GM19397 (cell line): ENCODE data around the gene EPB41L1.

Source experiments
- ATAC-seq: cut with Tn5 transposase; IDR thresholded peaks from one replicate; pipeline ENCODE4 v1.9.1; 2021; ENCODE audit warnings: mild to moderate bottlenecking, moderate library complexity; ENCODE audit not compliant: unreplicated experiment

EPB41L1 gene

DNA sequence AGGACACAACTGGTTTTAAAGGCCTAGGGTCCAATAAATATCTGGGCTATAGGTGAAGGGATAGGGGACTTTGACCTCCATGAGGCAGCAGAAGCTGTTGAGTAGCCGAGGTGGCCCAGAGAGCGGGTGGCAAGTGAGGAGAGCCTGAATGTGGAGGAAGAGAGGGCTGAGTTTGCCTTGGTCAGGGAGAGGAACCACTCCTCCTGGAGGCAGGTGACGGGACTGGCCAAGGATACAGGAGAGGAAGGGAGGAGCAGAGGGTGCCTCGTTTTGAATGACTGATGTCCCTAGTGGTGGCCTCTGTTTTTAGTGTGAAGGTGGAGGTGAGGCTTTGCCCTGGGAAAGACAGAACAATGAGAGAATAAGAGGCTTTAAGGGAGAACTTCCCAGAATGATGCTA is 62.7 kb downstream of the EPB41L1 start:
- ATAC-seq = no peak

DNA sequence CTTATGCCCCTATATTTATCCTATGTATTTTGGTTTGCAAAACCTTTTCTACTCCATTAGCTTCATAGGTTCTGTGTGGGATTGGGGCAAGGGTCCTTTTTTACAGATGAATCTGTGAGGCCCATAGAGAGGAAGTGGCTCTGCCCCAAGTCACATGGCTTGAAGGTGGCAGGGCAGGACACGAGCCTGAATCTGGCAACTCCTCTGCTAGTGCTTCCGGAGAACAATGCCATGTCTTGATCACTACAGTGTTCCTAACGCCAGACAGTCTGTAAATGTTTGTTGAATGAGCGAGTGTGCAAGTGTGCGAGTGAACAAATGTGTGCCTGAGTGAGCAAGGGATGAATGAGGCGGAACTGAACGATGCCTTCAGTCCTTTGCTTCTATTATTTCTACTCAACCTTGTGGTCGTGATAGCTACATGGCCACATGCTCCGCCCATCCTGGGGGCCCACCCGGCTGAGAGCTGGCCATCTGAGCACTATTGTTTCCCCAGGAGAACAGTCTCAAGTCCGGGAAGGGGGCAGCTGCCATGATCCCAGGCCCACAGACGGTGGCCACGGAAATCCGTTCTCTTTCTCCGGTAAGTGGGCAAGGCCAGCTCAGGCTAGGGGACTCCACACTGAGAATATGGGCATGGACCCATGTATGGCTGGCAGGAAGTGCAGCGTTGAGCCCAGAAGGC is 64.0 kb downstream of the EPB41L1 start:
- ATAC-seq = no peak

DNA sequence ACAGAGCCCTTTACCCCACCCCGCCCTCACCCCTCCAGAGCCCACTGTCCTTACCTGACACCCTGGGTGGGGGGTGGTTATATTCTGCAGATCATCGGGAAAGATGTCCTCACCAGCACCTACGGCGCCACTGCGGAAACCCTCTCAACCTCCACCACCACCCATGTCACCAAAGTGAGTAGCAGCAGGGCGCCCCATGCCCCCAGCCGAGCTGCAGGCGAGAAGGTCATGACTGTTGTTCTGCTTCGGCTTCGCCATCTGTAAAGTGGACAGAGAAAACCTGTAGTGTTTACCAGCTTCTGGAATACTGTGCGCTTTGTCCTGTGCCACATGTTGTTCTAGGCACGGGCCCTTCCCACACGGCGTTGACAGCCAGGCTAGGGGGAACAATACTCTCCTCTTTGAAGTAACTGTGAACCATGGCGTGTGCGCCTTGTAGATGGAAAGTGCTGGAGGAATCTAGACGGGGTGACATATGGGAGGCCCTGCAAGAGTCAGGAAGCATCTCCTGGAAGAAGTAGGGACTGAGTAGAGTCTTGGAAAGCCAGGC is 65.2 kb downstream of the EPB41L1 start:
- ATAC-seq = no peak

DNA sequence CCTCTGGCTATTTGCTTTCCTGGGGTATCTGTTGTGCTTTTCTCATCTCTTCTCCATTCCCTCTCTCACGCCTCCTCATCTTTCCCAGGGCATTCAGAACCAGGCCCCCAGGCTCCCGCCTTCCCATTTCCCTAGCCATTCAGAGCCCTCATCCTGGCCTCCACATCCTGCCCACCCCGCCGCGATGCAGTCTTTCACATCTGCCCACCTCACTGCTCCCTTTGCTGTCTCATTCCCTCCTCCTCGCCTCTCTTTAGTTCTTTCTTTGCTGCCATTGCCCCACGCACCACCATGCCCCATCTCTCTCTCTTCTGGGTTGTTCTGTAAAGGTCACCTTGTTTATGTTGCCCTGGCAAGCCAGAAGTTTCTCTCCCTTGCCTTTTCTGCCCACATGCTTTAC is 71.1 kb downstream of the EPB41L1 start:
- ATAC-seq = no peak

DNA sequence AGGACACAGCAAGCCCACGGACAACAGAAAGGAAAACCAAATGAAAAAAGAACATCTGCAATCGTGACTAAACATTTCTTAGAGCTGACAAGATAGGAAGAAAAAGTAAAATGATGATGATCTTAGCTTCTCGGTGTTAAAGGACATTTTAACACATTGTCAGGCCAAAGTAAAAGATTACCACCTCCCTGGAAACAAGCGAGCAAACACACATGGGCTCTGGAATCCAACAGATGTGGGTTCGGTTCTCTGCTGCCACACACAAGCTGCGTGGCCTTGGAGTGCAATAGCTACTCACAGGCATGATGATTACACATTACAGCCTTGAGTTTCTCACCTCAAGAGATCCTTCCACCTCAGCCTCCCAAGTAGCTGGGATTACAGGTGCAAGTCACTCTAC is 74.2 kb downstream of the EPB41L1 start:
- no peak for ATAC-seq

DNA sequence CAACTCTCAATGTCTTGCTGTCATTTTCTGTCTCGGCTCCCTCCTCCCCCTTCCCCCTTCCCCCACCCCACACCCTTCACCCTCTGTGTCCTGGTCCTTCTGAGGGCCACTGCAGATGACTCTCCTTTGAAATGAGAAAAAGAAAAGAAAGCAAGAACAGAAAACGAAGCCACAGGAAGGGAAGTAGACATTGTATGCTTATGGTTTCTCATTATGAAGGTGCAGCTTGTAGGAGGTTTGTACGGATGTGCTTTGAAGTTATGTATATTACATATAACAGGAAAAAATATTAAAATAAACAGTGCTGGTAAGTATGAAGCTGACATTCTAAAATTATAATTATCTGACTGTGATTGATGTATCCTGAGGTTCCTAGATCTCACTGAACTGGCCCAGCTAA is 75.5 kb downstream of the EPB41L1 start:
- ATAC-seq = no peak

DNA sequence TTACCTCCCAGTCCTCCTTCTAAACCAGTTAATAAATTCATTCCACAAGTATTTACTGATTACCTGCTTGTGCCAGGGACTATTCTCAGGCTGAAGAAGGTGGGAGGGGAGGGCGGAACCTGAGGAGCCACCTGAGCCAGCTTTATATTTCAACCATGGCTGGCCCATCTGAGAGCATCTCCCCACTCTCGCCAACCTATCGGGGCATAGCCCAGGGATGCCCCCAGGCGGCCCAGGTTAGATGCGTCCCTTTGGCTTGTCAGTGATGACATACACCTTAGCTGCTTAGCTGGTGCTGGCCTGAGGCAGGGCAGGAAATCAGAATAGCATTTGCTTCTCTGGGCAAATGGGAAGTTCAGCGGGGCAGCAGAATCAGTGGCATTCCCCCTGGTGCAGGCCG is 76.8 kb downstream of the EPB41L1 start:
- ATAC-seq = no peak

DNA sequence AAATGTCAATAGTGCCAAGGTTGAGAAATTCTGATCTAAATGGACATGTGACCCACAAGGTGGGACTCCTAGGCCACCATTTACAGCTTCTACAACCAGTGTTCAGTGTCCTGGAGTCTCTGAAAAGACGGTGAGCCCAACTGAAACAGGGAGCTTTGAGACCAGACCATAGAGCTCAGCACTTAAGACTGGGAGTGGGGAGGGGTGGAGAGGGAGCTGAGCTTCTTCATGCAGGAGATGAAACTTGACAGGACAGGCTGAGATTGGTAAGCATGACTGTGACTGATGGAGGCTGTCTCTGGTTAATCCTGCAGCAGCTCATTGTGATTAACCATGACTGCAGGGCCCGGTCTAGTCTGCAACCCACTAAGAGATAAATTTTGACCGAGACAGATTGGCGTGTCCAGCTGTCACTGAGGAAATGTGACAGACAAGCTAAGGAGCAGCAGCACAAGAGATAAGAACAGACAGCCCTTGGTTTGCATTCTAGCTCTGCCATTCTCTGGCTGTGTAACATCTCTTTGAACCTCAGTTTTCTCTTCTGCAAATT is 80.3 kb downstream of the EPB41L1 start:
- no peak for ATAC-seq

DNA sequence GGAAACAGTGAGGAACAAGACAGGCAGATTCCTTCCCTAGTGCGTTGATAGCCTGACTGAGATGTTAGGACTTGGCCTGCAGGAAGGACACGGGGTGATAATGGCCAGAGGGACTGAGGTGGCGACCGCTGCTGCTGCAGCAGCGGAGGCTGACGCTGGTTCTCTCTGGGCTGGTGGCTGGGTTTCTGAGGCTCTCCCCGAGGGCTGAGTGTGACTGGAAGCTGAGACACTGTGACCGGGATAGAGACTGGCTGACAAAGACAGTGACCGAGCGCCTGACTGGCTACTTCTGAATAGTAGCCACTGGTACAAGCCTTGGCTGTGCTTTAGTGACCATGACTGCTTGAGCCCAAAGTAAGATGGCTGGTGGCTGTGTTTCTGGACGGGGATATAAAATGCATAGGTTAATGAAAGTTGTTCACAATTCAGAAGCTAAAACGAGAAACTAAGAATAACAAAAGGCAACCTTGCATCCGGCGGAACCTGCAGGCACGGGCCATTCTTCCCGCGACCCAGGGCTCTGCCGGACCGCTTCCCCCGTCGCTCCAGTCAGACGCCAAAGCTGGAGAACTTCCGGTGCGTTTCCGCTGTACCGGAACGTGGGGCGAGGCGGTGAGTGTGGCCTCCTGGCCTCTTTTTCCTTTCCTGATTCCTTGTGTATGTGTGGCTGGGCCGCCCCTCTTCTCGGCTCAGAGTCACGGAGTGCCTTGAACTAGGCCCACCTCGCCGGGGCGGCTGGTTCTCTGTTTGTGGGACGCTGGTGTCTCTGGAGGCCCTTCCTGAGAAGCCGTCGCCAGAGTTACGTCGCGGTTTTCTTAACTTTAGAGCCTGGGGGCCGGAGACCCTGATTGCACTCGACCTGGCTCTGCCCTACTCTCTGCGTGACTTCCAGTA is 81.6 kb downstream of the EPB41L1 start, which contains the start of gene AAR2:
Gene AAR2, plus strand, starts transcription at position 587 of the 894 bp plus-strand sequence. CDS start 3,391 bp downstream, outside the sequence.
- ATAC-seq = peak; percentile 81

DNA sequence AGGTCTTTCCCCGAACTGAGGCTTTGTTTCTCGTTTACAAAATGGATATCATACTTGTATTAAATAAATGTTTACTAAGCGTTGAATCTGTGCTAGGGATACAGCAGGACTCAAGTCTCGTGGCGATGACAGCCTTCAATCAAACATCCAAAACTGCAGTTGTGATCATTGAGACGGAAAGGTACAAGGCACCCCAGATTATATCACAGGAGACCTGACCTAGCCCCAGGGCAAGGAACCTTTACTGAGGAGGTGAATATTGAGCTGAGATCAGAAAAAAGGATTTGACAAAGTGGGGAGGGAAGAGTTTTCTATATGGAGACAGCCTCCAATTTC is 82.2 kb downstream of the EPB41L1 start:
- no peak for ATAC-seq

DNA sequence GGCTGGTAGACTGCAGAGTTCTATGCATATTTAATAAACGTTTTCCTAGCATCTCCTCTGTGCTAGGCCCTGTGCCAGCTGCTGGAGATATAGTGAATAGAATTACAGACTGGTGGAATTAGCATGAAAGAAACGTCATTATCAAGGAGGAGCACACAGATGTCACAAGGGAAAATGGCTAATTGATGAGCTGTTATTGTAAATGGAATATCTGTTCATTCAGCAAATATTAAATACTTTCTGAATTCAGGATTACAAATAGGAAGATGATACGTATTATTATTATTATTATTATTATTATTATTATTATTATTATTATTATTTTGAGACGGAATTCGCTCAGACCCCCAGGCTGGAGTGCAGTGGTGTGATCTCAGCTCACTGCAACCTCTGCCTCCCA is 82.9 kb downstream of the EPB41L1 start:
- ATAC-seq = no peak

DNA sequence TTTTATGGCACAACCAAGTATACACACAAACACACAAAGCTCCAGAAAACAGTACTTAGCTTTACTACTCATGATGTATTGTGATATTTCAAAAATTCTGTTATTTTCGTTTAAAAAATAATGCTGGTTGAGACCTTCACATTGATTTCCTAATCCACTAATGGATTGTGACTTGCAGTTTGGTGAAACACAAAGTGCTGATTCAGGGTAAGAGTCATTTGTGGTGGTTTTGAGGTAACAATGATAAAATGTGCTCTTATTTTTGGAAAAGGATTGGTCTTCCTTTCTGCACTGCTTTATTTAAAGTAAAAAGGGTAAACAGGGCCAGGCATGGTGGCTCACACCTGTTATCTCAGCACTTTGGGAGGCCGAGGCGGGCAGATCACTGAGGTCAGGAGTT is 83.6 kb downstream of the EPB41L1 start:
- ATAC-seq = no peak

DNA sequence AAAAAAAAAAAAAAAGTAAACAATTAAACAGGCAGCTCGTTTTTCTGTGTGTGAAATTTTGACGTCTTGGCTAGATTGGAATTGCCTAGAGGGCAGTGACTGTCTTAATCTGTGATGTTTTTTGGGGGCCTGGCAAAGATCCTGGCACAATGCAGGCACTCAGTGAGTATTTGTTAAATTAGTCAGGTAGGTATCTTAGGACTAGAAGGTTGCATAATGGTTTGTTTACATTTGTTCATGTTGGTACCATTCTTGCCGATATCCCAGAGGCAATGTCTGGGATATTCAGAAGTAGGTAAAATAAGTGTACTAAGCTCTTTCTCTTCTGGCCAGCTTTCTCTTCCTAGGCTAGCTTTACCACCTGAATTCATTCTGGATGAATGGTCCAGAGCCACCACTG is 84.2 kb downstream of the EPB41L1 start:
- ATAC-seq = no peak

DNA sequence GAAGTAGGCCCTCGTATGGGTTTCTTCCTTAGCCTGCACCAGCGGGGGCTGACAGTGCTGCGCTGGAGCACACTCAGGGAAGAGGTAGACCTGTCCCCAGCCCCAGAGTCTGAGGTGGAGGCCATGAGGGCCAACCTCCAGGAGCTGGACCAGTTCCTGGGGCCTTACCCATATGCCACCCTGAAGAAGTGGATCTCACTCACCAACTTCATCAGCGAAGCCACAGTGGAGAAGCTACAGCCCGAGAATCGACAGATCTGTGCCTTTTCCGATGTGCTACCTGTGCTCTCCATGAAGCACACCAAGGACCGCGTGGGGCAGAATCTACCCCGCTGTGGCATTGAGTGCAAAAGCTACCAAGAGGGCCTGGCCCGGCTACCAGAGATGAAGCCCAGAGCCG is 85.5 kb downstream of the EPB41L1 start:
- no peak for ATAC-seq

DNA sequence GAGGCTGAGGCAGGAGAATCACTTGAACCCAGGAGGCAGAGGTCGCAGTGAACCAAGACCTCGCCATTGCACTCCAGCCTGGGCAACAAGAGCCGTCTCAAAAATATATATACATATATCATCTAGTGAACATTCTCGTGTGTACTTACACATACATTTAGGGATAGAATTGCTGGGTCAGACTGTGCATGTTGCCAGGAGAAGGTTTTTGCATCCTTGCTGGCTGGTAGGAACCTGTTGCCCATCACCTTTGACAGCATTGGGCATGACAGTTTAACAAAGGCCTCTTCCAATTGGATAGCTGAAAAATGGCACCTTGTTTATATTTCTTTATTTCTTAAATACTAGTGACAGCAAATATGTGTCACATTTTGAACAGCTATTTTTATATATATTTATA is 87.1 kb downstream of the EPB41L1 start:
- no peak for ATAC-seq

DNA sequence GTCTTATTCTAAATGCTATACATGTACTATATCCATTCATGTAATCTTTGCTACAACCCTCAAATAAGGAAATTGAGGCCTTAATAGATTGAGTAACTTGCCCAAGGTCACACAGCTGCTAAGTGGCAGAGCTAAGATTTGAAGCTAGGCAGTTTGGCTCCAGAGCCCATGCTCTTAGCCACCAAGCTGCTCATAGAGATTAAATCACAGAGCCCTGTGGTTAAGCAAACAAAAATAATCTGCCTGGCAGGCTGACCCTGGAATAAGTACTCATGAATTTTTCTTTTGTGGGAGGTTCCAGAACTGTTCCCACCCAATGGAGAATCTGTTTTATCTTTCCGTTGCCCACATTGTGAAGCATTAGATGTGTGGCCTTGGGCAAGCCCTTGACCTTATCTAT is 89.2 kb downstream of the EPB41L1 start:
- ATAC-seq = no peak

DNA sequence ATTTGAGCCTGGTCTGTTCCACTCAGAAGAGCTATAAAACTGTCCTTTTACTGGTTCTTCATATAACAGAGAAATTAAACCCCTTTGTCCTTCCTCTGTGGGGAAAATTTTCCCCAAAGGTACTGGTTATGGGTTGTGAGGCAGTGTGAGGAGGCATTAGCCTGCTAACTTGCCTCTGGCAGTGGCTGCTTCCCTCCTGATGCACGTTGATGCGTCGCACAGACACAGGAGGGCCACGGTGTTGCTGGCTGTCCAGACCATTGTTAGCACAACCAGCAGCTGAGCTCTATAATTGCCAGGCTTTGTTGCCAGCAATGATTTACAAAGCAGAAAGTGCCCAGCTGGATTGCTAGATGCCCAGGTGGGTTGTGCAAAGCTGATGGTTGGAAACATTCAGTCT is 91.9 kb downstream of the EPB41L1 start:
- no peak for ATAC-seq

DNA sequence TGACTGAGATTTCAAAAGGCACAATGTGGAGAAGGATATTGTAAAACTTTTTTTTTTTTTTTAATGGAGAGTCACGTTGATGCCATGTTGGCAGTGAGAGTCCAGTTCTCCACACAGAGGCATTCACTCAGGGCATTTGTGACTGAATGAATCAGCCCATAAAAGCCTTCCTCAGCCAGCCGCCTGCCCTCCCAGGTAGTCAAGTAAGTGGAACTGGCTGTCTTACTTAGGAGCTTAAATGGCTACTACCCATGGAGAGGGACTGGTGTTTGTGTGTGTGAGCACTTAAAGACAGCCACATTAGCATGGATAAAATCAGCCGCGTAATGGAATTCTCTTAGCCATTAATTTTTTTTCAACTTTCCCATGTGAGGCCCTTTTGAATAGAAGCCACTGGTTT is 94.3 kb downstream of the EPB41L1 start:
- no peak for ATAC-seq

DNA sequence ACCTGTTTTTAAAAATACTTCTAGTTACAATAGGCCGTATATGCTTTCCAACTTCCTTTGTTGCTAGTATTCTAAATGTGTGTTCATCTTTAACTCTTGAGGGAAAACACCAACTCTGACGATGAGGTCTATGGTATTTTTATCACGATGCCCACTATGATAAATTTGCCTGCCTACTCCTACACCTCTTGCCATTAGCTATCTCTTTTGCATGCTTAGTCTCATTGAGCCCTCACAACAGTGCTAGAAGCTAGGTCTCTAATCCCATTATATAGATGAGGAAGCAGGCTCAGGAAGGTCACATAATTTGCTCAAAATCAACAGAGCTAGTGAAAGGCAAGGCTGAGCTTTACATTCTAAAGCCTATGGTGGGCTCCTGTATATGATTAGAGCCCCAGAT is 94.9 kb downstream of the EPB41L1 start:
- ATAC-seq = no peak

DNA sequence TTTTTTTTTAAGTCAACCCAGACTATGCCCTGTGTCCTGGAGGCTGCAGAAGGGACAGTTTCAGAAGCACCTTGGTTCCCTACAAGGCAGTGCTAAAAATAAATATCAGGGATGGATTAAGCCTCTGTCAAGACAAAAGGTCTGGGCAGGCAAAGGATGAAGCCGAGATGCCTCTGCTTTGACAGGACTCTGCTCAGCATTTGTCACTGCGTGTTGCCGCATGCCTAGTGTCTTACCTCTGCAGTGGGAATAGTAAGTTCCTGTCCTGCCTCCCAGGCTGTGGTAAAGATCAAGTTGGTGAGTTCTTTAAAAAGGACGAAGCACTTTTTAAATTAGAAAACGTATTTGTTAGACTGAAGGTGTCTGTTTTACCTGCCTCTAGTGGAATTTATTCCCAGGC is 96.9 kb downstream of the EPB41L1 start:
- ATAC-seq = no peak

DNA sequence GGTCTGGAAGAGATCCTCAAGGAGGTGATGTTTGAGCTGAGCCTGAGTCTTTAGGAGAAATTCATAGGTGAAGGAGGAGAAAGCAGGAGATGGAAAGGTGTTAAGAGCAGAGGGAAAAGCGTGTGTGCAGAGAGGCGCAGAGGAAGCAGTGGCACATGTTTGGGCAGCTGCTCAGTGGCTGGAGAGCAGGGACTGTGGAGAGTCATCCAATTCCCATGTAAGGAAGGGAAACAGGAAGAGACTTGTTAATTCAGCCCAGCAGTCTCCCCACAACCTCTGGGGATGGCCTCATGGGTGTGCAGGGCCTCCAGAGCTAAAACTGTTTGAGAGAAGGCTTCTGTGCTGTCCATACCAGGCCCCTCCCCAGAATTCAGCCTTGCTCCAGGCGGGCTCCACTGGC is 98.0 kb downstream of the EPB41L1 start:
- ATAC-seq = no peak

DNA sequence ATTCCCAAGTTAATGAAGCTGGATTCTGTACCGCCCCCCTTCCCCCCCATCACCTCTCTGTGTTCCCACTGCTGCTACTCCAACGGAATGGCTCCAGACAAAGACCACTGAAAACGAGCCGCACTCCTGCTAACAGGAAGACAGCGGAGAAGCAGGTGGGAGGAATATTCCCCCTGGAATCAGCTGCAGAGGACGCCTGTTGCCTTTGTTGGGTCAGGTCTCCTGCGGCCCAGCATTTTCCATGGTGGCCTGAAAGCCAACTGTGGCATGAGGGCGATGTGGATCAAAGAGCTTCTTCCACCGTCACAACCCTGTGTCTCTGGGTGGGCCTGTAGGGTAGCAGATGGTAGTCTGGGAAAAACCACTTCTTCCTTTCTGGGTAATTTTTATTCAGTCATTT is 98.5 kb downstream of the EPB41L1 start:
- ATAC-seq = no peak
